OCI-LY3 (cell line): ENCODE measurements around the gene RHOH.

Source experiments
- H2AFZ ChIP-seq: fragments of 200-600, 300-600 bp; shearing (Covaris generic); 2 replicates; pipeline ENCODE4 v1.6.0; 2014; ENCODE audit warnings: antibody characterized with exemption, low read depth, low read length
- H3K27ac ChIP-seq: fragments of 200-600, 300-600 bp; sonication (generic); 2 replicates; pipeline ENCODE4 v1.5.1; 2014; ENCODE audit warnings: mild to moderate bottlenecking, low read length, moderate library complexity, mixed read lengths
- H3K27me3 ChIP-seq: fragments of 200-600, 300-600 bp; sonication (generic); 2 replicates; pipeline ENCODE4 v1.6.1; 2014; ENCODE audit warnings: low read depth, low read length, mixed read lengths
- H3K36me3 ChIP-seq: fragments of 200-600, 300-600 bp; sonication (generic); replicated peaks from 2 replicates; pipeline ENCODE3; 2014; ENCODE audit warnings: low read depth, low read length, mixed read lengths
- H3K4me1 ChIP-seq: fragments of 300-600, 200-600 bp; sonication (generic); 2 replicates; pipeline ENCODE4 v1.6.1; 2014; ENCODE audit warnings: low read length, mixed read lengths
- H3K4me2 ChIP-seq: fragments of 200-600, 300-600 bp; sonication (generic); 2 replicates; pipeline ENCODE4 v1.6.1; 2014; ENCODE audit warnings: low read length, mixed read lengths
- H3K4me3 ChIP-seq: fragments of 300-600, 200-600 bp; sonication (generic); 2 replicates; pipeline ENCODE4 v1.5.1; 2014; ENCODE audit warnings: antibody characterized with exemption, mild to moderate bottlenecking, low read length, moderate library complexity
- H3K79me2 ChIP-seq: fragments of 300-600, 200-600 bp; shearing (Covaris generic); 2 replicates; pipeline ENCODE4 v1.6.1; 2014; ENCODE audit warnings: mild to moderate bottlenecking, low read length, mixed read lengths
- H3K9ac ChIP-seq: fragments of 300-600, 200-600 bp; shearing (Covaris generic); 2 replicates; pipeline ENCODE4 v1.6.0; 2014; ENCODE audit warnings: mild to moderate bottlenecking, low read length, moderate library complexity
- H3K9me3 ChIP-seq: fragments of 200-600, 300-600 bp; shearing (Covaris generic); 2 replicates; pipeline ENCODE4 v1.6.1; 2014; ENCODE audit warnings: low read length, mixed read lengths; ENCODE audit not compliant: insufficient read depth
- H4K20me1 ChIP-seq: fragments of 200-600, 300-600 bp; sonication (generic); 2 replicates; pipeline ENCODE4 v1.6.1; 2016; ENCODE audit warnings: low read length, mixed read lengths; ENCODE audit not compliant: insufficient read depth
- CTCF ChIP-seq: fragments of 200-600, 300-600 bp; sonication (generic); IDR thresholded peaks from 2 replicates; pipeline ENCODE4 v1.5.1; 2014; ENCODE audit warnings: antibody characterized with exemption, low read length, low read depth
- EZH2phosphoT487 ChIP-seq: fragments of 200-600 bp; shearing (Covaris generic); IDR thresholded peaks from 2 replicates; pipeline ENCODE4 v1.6.1; 2018; ENCODE audit warnings: antibody characterized with exemption, mixed run types, low read depth

Gene RHOH

GRCh38 chr4:40231316-40231863 lies 34.6 kb downstream of the RHOH start:
- H3K4me2 ChIP-seq, result peak overlapping the region; percentile 1; the same call in 1 of the 2 replicates
- peaks cover 45% of the 10 kb centered on the region for H3K36me3 ChIP-seq
- no peaks in the 10 kb centered on the region for H3K9me3 ChIP-seq
- H3K9ac ChIP-seq, result no peak overlapping the region
- H2AFZ ChIP-seq, result no peak overlapping the region
- no peaks in the 10 kb centered on the region for H3K27me3 ChIP-seq
- TF ChIP-seq CTCF (no peak), EZH2phosphoT487 (no peak)
- peaks cover 66% of the 10 kb centered on the region for H3K4me1 ChIP-seq
- H3K4me3 ChIP-seq, result no peak overlapping the region
- H3K27ac ChIP-seq, result no peak overlapping the region
- H3K79me2 ChIP-seq, result peaks cover 100% of the 10 kb centered on the region
- H4K20me1 ChIP-seq, result peaks cover 95% of the 10 kb centered on the region

- TF ChIP-seq CTCF, result no peak
- no peak for TF ChIP-seq EZH2phosphoT487
- Histone ChIP-seq H3K79me2 (peaks cover 100% of the 10 kb centered on the region), H3K27me3 (no peaks in the 10 kb centered on the region), H3K9ac (no peak overlapping the region), H2AFZ (no peak overlapping the region), H3K27ac (peak overlapping the region; percentile 7; the same call in 1 of the 2 replicates), H3K36me3 (peaks cover 45% of the 10 kb centered on the region), H3K4me2 (no peak overlapping the region), H3K4me3 (no peak overlapping the region), H3K9me3 (no peaks in the 10 kb centered on the region), H4K20me1 (peaks cover 97% of the 10 kb centered on the region), H3K4me1 (peaks cover 54% of the 10 kb centered on the region)
Observed at GRCh38 chr4:40232610-40233009, 35.8 kb downstream of the RHOH start.

- H3K9me3 ChIP-seq, result no peaks in the 10 kb centered on the region
- H3K4me1 ChIP-seq, result peaks cover 47% of the 10 kb centered on the region
- no peaks in the 10 kb centered on the region for H3K27me3 ChIP-seq
- no peak overlapping the region for H3K27ac ChIP-seq
- TF ChIP-seq CTCF (no peak), EZH2phosphoT487 (no peak)
- H3K9ac ChIP-seq, result no peak overlapping the region
- H4K20me1 ChIP-seq, result peaks cover 99% of the 10 kb centered on the region
- no peak overlapping the region for H2AFZ ChIP-seq
- peaks cover 100% of the 10 kb centered on the region for H3K79me2 ChIP-seq
- no peak overlapping the region for H3K4me2 ChIP-seq
- H3K36me3 ChIP-seq, result peaks cover 49% of the 10 kb centered on the region
- no peak overlapping the region for H3K4me3 ChIP-seq
Observed at GRCh38 chr4:40233227-40233626, 36.4 kb downstream of the RHOH start.

GRCh38 chr4:40234519-40235039 lies 37.7 kb downstream of the RHOH start:
- Histone ChIP-seq H3K4me2 (no peak overlapping the region), H3K36me3 (peaks cover 58% of the 10 kb centered on the region), H3K27ac (no peak overlapping the region), H3K27me3 (no peaks in the 10 kb centered on the region), H4K20me1 (peaks cover 99% of the 10 kb centered on the region), H3K9ac (no peak overlapping the region), H3K4me1 (peaks cover 34% of the 10 kb centered on the region), H3K9me3 (no peaks in the 10 kb centered on the region), H3K79me2 (peaks cover 100% of the 10 kb centered on the region), H2AFZ (no peak overlapping the region), H3K4me3 (no peak overlapping the region)
- no peak for TF ChIP-seq CTCF
- TF ChIP-seq EZH2phosphoT487, result no peak
